T-cell (primary cell): ENCODE data around the gene ETV5. TPM values are rescaled to one million over a fixed set of nuclear protein-coding genes. Genes with fewer than 3 reads are reported as not detected.

Experiments
- ATAC-seq, 4 experiments: fragments of 200-7000 bp in 3 of 4; fragments of 150-1000 bp in 1 of 4; cut with Tn5 transposase; replicated peaks in 1 of 4; 1 replicate in 3 of 4; 2 replicates in 1 of 4; pipeline ENCODE4 v1.10.0; 2021; ENCODE audit warnings: moderate library complexity in 3 of 4, mild to moderate bottlenecking in 2 of 4, moderate number of reproducible peaks in 1 of 4
- CTCF ChIA-PET, 2 donors: fragments of 300-600 bp; sonication (Branson Sonifier 250); formaldehyde crosslinking; loops; one replicate each; lab custom pipeline; 2022; ENCODE audit warnings: antibody characterized with exemption in 2 of 2; lab: Charles Lee
- POLR2A ChIA-PET, 2 donors: fragments of 300-600 bp; sonication (Branson Sonifier 250); formaldehyde crosslinking; loops; one replicate each; lab custom pipeline; 2022; ENCODE audit warnings: antibody characterized with exemption in 2 of 2; lab: Charles Lee
- DNase-seq, 35 experiments: peaks; one replicate each; pipeline versions ENCODE4 v3.0.0 to v3.0.0-alpha.2; 2013 to 2023
- H3K27ac ChIP-seq: one replicate; pipeline ENCODE4 v1.5.1; 2013; ENCODE audit warnings: low read length
- H3K27me3 ChIP-seq, 2 experiments: replicated peaks in 1 of 2; 1 replicate in 1 of 2; 2 replicates in 1 of 2; pipeline versions ENCODE4 v1.6.1 to v1.7.0; 2013; ENCODE audit warnings: low read length in 1 of 2, mixed read lengths in 1 of 2; ENCODE audit not compliant: control insufficient read depth in 2 of 2, insufficient read depth in 2 of 2; ENCODE audit errors: extremely low read depth in 1 of 2
- H3K36me3 ChIP-seq, 2 donors: 1 replicate in 1 of 2; 2 replicates in 1 of 2; pipeline versions ENCODE4 v1.6.1 to v1.7.0; 2013; ENCODE audit warnings: low read length in 1 of 2; ENCODE audit not compliant: control insufficient read depth in 2 of 2, insufficient read depth in 1 of 2; ENCODE audit errors: extremely low read depth in 1 of 2
- H3K4me1 ChIP-seq, 2 experiments: 1 replicate in 1 of 2; 2 replicates in 1 of 2; pipeline versions ENCODE4 v1.6.1 to v1.7.0; 2013; ENCODE audit warnings: low read length in 2 of 2, mixed read lengths in 1 of 2; ENCODE audit not compliant: insufficient read depth in 2 of 2, control insufficient read depth in 1 of 2; ENCODE audit errors: extremely low read depth in 1 of 2
- H3K4me3 ChIP-seq, 2 donors: 1 replicate in 1 of 2; 2 replicates in 1 of 2; pipeline versions ENCODE4 v1.5.1 to v1.7.0; 2013; ENCODE audit warnings: mild to moderate bottlenecking in 2 of 2, low read length in 1 of 2, moderate library complexity in 1 of 2; ENCODE audit not compliant: control insufficient read depth in 1 of 2; ENCODE audit errors: extremely low read depth in 1 of 2
- H3K9me3 ChIP-seq: 2 replicates; pipeline ENCODE4 v1.7.0; 2013
- H3K27ac Mint-ChIP-seq, 2 donors: one replicate each; pipeline ENCODE4 v1.8.0; 2020 to 2021; ENCODE audit warnings: mild to moderate bottlenecking in 2 of 2, mixed read lengths in 2 of 2
- H3K27me3 Mint-ChIP-seq, 2 donors: one replicate each; pipeline ENCODE4 v1.8.0; 2021 to 2022; ENCODE audit warnings: mixed read lengths in 2 of 2
- H3K36me3 Mint-ChIP-seq: one replicate; pipeline ENCODE4 v1.8.0; 2021; ENCODE audit warnings: mixed read lengths
- H3K4me1 Mint-ChIP-seq, 3 donors: one replicate each; pipeline ENCODE4 v1.8.0; 2020 to 2022; ENCODE audit warnings: mixed read lengths in 3 of 3, mild to moderate bottlenecking in 1 of 3
- H3K4me3 Mint-ChIP-seq, 3 donors: one replicate each; pipeline ENCODE4 v1.8.0; 2020 to 2022; ENCODE audit warnings: mild to moderate bottlenecking in 3 of 3, mixed read lengths in 3 of 3, moderate library complexity in 3 of 3
- H3K9me3 Mint-ChIP-seq, 3 donors: one replicate each; pipeline ENCODE4 v1.8.0; 2020 to 2022; ENCODE audit warnings: mixed read lengths in 3 of 3
- WGBS: methylation state at CpG from one replicate; pipeline ENCODE4 v1.1.5; 2013; ENCODE audit warnings: missing lambda C conversion rate; ENCODE audit not compliant: insufficient coverage; 5-methylcytosine and 5-hydroxymethylcytosine counted together
- total RNA-seq, 35 experiments: library from RNA in 6 of 35; stranded (reverse) in 6 of 35; fragments of 120-200 nt in 1 of 35; gene quantifications; one replicate each; pipeline versions ENCODE4 v1.2.1 to v1.2.4 and lab custom pipeline; 2013 to 2026

ETV5 gene
- under 1 TPM in 4 of 5 donors, not detected in 1; 0.32 to 0.93 (median 0.36) TPM for total RNA-seq
- total RNA-seq (2013): 0.15 TPM
- total RNA-seq (lab: John Stamatoyannopoulos, UW): 0 to 1.1 (median 0.14) reads per million in 29 experiments

DNA sequence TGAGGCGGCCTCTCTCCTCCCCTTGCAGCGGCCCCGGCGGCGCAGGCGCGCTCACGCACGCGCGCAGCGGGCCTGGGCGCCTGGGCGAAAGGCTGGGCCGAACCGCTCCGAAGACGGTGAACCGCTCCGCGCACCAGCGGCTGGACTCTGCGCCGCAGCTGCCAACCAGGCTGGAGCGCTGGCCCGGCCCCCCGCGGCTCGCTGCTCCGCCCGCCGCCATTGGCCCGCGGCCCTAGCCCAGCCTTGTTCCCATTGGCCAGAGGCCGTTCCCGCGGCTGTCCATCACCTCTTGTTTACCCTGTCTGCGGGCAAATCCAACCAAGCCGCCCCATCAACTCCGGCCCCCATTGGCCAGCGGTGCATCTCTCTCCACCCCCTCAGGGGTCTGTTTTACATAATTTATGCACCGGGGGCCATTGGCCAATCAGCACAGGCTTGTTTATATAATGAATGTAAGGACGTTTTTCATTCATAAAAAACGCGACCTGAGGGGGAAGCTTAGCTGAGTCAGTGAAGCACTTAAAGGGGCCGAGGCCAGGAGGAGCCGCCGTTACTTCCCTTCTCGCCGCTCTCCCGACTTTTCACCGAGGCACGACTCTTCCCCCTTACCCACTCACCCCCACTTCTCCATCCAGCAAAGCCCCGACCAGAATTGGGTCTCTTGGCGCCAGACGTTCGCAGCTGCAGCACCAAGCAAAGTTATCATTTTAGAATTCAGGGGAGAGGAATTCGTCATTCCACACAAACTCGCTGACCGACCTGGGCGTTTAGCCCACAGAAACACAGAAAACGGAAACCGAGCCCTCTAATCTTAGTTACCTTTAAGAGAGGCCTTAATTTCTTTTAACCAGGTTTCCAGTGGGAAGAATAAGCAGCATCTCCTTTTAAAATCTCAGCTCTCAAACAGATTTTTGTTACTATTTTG lies at the start of gene ETV5:
TSS of gene ETV5 (minus strand) at position 149 of the 925 bp plus-strand sequence. CDS start 3,221 bp downstream, outside the sequence.
- peak within 1 kb of the TSS; percentile 28 to 49 for H3K27ac Mint-ChIP-seq
- peaks cover 37 to 42% (median 37%) of the 10 kb centered on the region in 3 donors for H3K4me1 Mint-ChIP-seq
- H3K27me3 Mint-ChIP-seq: peaks cover 68 to 78% of the 10 kb centered on the region in 2 donors
- Histone ChIP-seq H3K9me3 (no peaks in the 10 kb centered on the region), H3K36me3 (no peaks in the 10 kb centered on the region), H3K27ac (no peak within 1 kb of the TSS), H3K4me1 (peaks cover 15 to 41% of the 10 kb centered on the region in 2 experiments), H3K27me3 (peaks cover 16 to 61% of the 10 kb centered on the region in 2 experiments), H3K4me3 (peak within 1 kb of the TSS; percentile 49 to 93)
- no peaks in the 10 kb centered on the region for H3K36me3 Mint-ChIP-seq
- ChIA-PET POLR2A (interaction anchor here in 1 of 2 donors (0.5 kb wide), 1 partner anchor 677 kb away, joined by 3 read pairs; no protein-coding TSS in a partner anchor), CTCF (interaction anchor here in 1 of 2 donors (1.6 kb wide), 1 partner anchor 461 kb away, joined by 5 read pairs; the partner anchor contains the start of gene DNAJB11)
- under 1% methylated on average over 50 of the region's 63 CpGs for WGBS
- H3K4me3 Mint-ChIP-seq: peak within 1 kb of the TSS; percentile 84 to 91 (median 89)
- DNase-seq: peak; percentile 34 to 91 (median 86)
- no peaks in the 10 kb centered on the region for H3K9me3 Mint-ChIP-seq
- peak; percentile 82 to 94 (median 84) for ATAC-seq

DNA sequence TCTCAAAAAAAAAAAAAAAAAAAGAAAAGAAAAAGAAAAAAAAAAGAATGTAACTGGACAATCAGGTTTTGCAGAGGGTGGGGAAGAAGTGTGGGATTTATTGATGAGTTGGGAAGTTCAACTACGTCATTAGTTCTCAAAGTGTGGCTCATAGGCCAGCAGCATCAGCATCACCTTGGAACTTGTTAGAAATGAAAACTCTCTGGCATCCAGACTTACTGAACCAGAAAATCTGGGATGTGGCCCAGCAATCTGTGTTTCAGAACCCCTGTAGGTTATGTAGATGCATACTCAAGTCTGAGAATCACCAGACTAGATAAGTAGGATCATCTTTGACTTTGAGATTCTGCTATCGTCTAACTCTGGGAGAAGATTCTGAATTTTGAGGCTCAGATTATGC lies 45.8 kb upstream of the ETV5 start:
- Histone ChIP-seq H3K27me3 (peaks cover 0 to 22% of the 10 kb centered on the region in 2 experiments), H3K4me3 (no peak overlapping the region), H3K9me3 (no peaks in the 10 kb centered on the region), H3K27ac (no peak overlapping the region), H3K36me3 (no peaks in the 10 kb centered on the region), H3K4me1 (peaks cover 0 to 2% of the 10 kb centered on the region in 2 experiments)
- Mint-ChIP-seq H3K9me3 (no peaks in the 10 kb centered on the region), H3K4me3 (no peak overlapping the region), H3K4me1 (peaks cover 9 to 19% (median 10%) of the 10 kb centered on the region in 3 donors), H3K36me3 (no peaks in the 10 kb centered on the region), H3K27ac (no peak overlapping the region), H3K27me3 (peaks cover 13 to 25% of the 10 kb centered on the region in 2 donors)
- WGBS: no CpG with 5 or more reads among the region's 2 CpGs
- DNase-seq (no peak), ATAC-seq (no peak)
- CTCF ChIA-PET: no interaction called here
- POLR2A ChIA-PET: no interaction called here

DNA sequence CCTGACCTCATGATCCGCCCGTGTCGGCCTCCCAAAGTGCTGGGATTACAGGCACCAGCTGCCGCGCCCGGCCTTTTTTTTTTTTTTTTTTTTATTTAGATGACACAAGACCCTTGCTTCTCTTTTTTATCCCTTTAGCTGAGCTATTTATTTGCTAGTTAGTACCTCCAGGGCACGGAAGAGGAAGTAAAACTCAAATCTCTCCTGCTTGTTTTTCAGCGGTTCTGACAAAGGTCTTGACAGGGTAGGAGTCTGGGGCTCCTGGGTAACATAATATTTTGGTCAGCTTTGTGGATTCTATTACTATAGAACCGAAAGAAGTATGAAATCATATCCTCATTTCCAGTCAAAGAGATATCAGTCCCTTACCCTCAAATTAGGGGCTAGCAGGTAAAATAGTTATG lies 44.0 kb upstream of the ETV5 start:
- DNase-seq (peak in 1 of 35 experiments; percentile 13), ATAC-seq (no peak)
- H3K27ac Mint-ChIP-seq: no peak overlapping the region
- H3K36me3 ChIP-seq: no peaks in the 10 kb centered on the region
- ChIA-PET POLR2A (no interaction called here), CTCF (no interaction called here)
- H3K9me3 Mint-ChIP-seq: no peaks in the 10 kb centered on the region
- H3K36me3 Mint-ChIP-seq: no peaks in the 10 kb centered on the region
- H3K4me3 ChIP-seq: no peak overlapping the region
- no CpG with 5 or more reads among the region's 9 CpGs for WGBS
- H3K4me1 Mint-ChIP-seq: peaks cover 9 to 19% (median 10%) of the 10 kb centered on the region in 3 donors
- H3K27me3 Mint-ChIP-seq: peaks cover 15 to 32% of the 10 kb centered on the region in 2 donors
- H3K4me1 ChIP-seq: peaks cover 0 to 2% of the 10 kb centered on the region in 2 experiments
- H3K27ac ChIP-seq: no peak overlapping the region
- peaks cover 0 to 27% of the 10 kb centered on the region in 2 experiments for H3K27me3 ChIP-seq
- no peak overlapping the region for H3K4me3 Mint-ChIP-seq
- H3K9me3 ChIP-seq: no peaks in the 10 kb centered on the region

DNA sequence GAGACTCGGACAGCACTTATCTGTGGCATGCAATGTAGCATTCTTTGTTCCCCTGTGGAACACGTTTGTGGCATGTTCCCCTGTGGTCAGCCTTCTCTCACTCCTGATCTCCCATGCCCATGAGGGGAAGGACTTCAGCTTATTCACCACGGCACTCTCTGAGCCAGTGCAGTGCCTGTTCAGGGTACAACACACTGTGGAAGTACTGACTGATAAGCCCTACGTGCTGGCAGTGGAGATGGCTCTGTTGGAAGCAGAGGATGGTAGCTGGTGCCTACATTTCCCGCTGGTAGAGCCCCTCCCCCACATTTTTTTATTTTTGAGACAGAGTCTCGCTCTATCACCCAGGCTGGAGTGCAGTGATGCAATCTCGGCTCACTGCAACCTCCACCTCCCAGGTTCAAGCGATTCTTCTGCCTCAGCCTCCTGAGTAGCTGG lies 43.5 kb upstream of the ETV5 start:
- H3K4me3 ChIP-seq: no peak overlapping the region
- WGBS: 75% methylated on average over 2 of the region's 8 CpGs

DNA sequence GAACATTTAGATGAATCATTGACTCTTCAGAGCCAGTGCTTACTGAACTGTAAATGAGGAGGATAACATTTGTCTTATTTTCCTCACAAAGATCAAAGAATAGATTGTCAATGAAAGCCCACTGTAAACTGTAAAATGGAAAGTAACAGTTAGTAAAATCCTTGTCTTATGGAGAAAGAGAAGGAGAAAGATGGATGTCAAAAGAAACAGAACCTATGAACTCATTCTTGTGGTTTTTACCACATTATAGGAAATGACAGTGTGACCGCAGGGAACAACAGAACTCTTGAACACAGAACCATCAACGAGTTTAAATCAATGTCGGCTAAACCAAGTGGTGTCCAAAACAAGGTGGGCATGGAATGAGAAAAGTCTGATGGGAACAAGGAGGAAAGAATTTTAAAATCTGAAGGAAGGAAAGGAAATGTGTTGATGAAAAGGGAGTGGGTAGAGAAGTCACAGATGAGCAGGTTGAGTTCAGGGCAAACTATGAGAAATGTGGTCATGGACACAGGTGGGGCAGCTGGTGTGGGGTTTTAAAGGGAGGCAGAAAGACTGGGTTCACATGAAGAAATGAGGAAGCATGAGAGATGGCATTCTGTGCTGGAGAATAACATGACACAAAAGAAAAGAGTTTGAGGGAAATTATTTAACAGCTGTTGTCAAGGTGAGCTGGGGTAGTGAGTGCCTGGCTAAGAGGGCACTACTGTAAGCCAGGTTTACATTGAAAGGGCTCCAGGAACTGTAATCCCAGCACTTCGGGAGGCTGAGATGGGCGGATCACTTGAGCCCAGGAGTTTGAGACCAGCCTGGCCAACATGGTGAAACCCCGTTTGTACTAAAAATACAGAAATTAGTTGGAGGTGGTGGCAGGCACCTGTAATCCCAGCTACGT lies 42.4 kb upstream of the ETV5 start:
- ChIA-PET CTCF (no interaction called here), POLR2A (no interaction called here)
- H3K27ac ChIP-seq: no peak overlapping the region
- no peaks in the 10 kb centered on the region for H3K9me3 Mint-ChIP-seq
- peaks cover 0 to 2% of the 10 kb centered on the region in 2 experiments for H3K4me1 ChIP-seq
- no peak overlapping the region for H3K4me3 Mint-ChIP-seq
- ATAC-seq (no peak), DNase-seq (peak in 1 of 35 experiments; percentile 7)
- H3K36me3 ChIP-seq: no peaks in the 10 kb centered on the region
- H3K36me3 Mint-ChIP-seq: no peaks in the 10 kb centered on the region
- WGBS: 86% methylated on average over 3 of the region's 7 CpGs
- H3K27me3 Mint-ChIP-seq: peaks cover 15 to 32% of the 10 kb centered on the region in 2 donors
- no peak overlapping the region for H3K4me3 ChIP-seq
- peaks cover 9 to 19% (median 10%) of the 10 kb centered on the region in 3 donors for H3K4me1 Mint-ChIP-seq
- peak overlapping the region in 1 of 2 donors; percentile 14 for H3K27ac Mint-ChIP-seq
- peaks cover 0 to 27% of the 10 kb centered on the region in 2 experiments for H3K27me3 ChIP-seq
- H3K9me3 ChIP-seq: no peaks in the 10 kb centered on the region

More for the DNA sequence above, 43.5 kb upstream of the ETV5 start:
- Mint-ChIP-seq H3K4me3 (no peak overlapping the region), H3K27me3 (peaks cover 15 to 32% of the 10 kb centered on the region in 2 donors), H3K36me3 (no peaks in the 10 kb centered on the region), H3K9me3 (no peaks in the 10 kb centered on the region), H3K27ac (no peak overlapping the region), H3K4me1 (peaks cover 9 to 19% (median 10%) of the 10 kb centered on the region in 3 donors)
- ChIA-PET POLR2A (no interaction called here), CTCF (no interaction called here)
- Histone ChIP-seq H3K4me1 (peaks cover 0 to 2% of the 10 kb centered on the region in 2 experiments), H3K9me3 (no peaks in the 10 kb centered on the region), H3K27ac (no peak overlapping the region), H3K36me3 (no peaks in the 10 kb centered on the region), H3K27me3 (peaks cover 0 to 27% of the 10 kb centered on the region in 2 experiments)
- DNase-seq (no peak), ATAC-seq (no peak)
